ENCODE measurements around the gene KCNQ5. TPM values are rescaled to one million over a fixed set of nuclear protein-coding genes. Genes with fewer than 3 reads are reported as not detected.

KCNQ5 gene
- total and polyA plus RNA-seq, 2 of the 8 experiments (the other 6 are each of a cell fraction or from before 2014, with no cell fraction given), result 0.83 to 1.2 TPM

DNA sequence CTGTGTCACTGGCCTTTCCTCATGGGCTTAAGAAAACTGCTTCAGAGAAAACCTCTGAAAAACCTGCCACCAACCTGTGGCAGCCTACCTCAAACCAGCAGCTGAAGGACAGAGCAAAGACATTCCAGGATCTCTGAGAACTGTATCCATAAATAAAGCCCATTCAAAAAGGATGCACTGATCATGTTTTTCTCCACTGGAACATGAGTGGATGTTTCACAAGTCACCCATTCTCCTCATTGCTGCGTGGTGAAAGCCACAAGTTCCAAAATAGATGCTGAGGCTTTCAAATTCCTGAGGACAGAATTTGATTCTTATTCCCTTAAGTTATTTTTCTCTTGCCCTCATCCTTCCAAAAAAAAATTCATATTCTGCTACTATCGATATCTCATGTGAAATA, 322.8 kb downstream of the KCNQ5 start:
- Histone ChIP-seq H3K4me2 (ENCODE audit: insufficient read depth in 1 of 2, low read depth in 2 of 2, low read length in 2 of 2) (no peak overlapping the region), H3K79me2 (ENCODE audit: control insufficient read depth in 1 of 2, insufficient read depth in 2 of 2, low read length in 2 of 2) (no peaks in the 10 kb centered on the region), H2AFZ (ENCODE audit: low read length) (no peak overlapping the region), H3K56ac (replicated peaks; ENCODE audit: insufficient read length, low read depth, low read length) (no peak overlapping the region), H2BK15ac (ENCODE audit: low read length) (no peak overlapping the region), H3K27me3 (replicated peaks in 1 of 4; ENCODE audit: control insufficient read depth in 3 of 4, extremely low read depth in 1 of 4, insufficient read depth in 3 of 4, low read length in 3 of 4) (no peaks in the 10 kb centered on the region), H3K9me3 (ENCODE audit: insufficient read depth in 2 of 2, low read depth in 1 of 2, low read length in 1 of 2) (no peaks in the 10 kb centered on the region), H3K23me2 (ENCODE audit: low read depth, low read length) (no peaks in the 10 kb centered on the region; the same call in 1 of the 2 replicates), H4K91ac (replicated peaks; ENCODE audit: insufficient read length, low read length) (no peak overlapping the region), H3K4ac (replicated peaks; ENCODE audit: insufficient read length, low read depth, low read length) (no peak overlapping the region), H4K20me1 (replicated peaks in 1 of 2; ENCODE audit: control insufficient read depth in 1 of 2, insufficient read depth in 2 of 2, low read length in 2 of 2) (no peaks in the 10 kb centered on the region), H3K18ac (ENCODE audit: extremely low read depth, low read length) (no peak overlapping the region), H3K36me3 (ENCODE audit: control insufficient read depth in 2 of 4, insufficient read depth in 4 of 4, low read length in 3 of 4) (no peaks in the 10 kb centered on the region), H3K14ac (ENCODE audit: insufficient read length) (no peak overlapping the region), H3K4me1 (replicated peaks in 1 of 4; ENCODE audit: control insufficient read depth in 3 of 4, insufficient read depth in 4 of 4, low read length in 3 of 4) (no peaks in the 10 kb centered on the region), H2BK12ac (ENCODE audit: low read depth, low read length) (no peak overlapping the region), H2BK5ac (ENCODE audit: low read depth, low read length) (no peak overlapping the region), H3K23ac (ENCODE audit: insufficient read length) (no peak overlapping the region), H2BK20ac (ENCODE audit: low read length) (no peak overlapping the region), H3K79me1 (ENCODE audit: low read depth, low read length) (no peaks in the 10 kb centered on the region), H3K27ac (ENCODE audit: low read depth, low read length) (no peak overlapping the region), H2AK5ac (ENCODE audit: low read depth, low read length) (no peak overlapping the region), H3K9ac (replicated peaks in 1 of 4; ENCODE audit: extremely low read depth in 1 of 4, low read depth in 3 of 4, low read length in 3 of 4) (no peak overlapping the region), H4K8ac (ENCODE audit: extremely low read depth, insufficient read depth, low read length) (no peak overlapping the region), H2BK120ac (replicated peaks; ENCODE audit: low read depth, low read length) (no peak overlapping the region), H3K4me3 (ENCODE audit: extremely low read depth in 1 of 4, insufficient read depth in 2 of 4, low read depth in 3 of 4, low read length in 4 of 4) (no peak overlapping the region), H4K5ac (ENCODE audit: insufficient read length, low read depth, low read length) (no peak overlapping the region)
- FAIRE-seq (no peak), DNase-seq (ENCODE audit: low read depth in 1 of 2, low spot score in 2 of 2) (no peak)
- POLR2A ChIA-PET (ENCODE audit: partially characterized antibody), result no interaction called here
- WGBS, 2 experiments (ENCODE audit: extremely low coverage in 1 of 2, insufficient coverage in 1 of 2, insufficient read length in 1 of 2, insufficient replicate concordance in 2 of 2, low coverage in 1 of 2, low lambda C conversion rate in 2 of 2, missing lambda C conversion rate in 1 of 2), result 98% methylated on average over 2 of the region's 2 CpGs; no CpG with 5 or more reads in 1 of the 2 experiments
- CTCF ChIA-PET (ENCODE audit: partially characterized antibody), result no interaction called here
- no peak for TF ChIP-seq RBBP5 (IDR thresholded peaks at IDR 0.05; ENCODE audit: borderline replicate concordance, low read depth, low read length)
- TF ChIP-seq TEAD4 (IDR thresholded peaks at IDR 0.05; ENCODE audit: low read depth, low read length), result no peak
- TF ChIP-seq EP300 (IDR thresholded peaks at IDR 0.05; ENCODE audit: borderline replicate concordance in 1 of 2, low read depth in 2 of 2, low read length in 2 of 2), result no peak
- no peak for TF ChIP-seq CREB1 (IDR thresholded peaks at IDR 0.05)
- no peak for TF ChIP-seq CEBPB (IDR thresholded peaks at IDR 0.05; ENCODE audit: low read depth, low read length)
- no peak for TF ChIP-seq JUND (IDR thresholded peaks at IDR 0.05; ENCODE audit: low read length)
- no peak for TF ChIP-seq POU5F1 (IDR thresholded peaks at IDR 0.05; ENCODE audit: low read depth, low read length)
- TF ChIP-seq, protein P1, sequence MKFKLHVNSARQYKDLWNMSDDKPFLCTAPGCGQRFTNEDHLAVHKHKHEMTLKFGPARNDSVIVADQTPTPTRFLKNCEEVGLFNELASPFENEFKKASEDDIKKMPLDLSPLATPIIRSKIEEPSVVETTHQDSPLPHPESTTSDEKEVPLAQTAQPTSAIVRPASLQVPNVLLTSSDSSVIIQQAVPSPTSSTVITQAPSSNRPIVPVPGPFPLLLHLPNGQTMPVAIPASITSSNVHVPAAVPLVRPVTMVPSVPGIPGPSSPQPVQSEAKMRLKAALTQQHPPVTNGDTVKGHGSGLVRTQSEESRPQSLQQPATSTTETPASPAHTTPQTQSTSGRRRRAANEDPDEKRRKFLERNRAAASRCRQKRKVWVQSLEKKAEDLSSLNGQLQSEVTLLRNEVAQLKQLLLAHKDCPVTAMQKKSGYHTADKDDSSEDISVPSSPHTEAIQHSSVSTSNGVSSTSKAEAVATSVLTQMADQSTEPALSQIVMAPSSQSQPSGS (IDR thresholded peaks at IDR 0.05; ENCODE audit: low read length), result no peak

All from H1 (cell line).